Vagina (tissue), 2 donors: Measurements from ENCODE around the gene ATOH7.

ENCODE experiments used
- CTCF ChIP-seq, 3 experiments: fragments of 450-650 bp in 2 of 3; fragments of 200-600 bp in 1 of 3; sonication (generic) in 1 of 3; IDR thresholded peaks; one replicate each; pipeline ENCODE4 v1.5.1; 2017 to 2019; ENCODE audit warnings: antibody characterized with exemption in 3 of 3, mild to moderate bottlenecking in 2 of 3, moderate library complexity in 2 of 3
- POLR2A ChIP-seq, 2 donors: fragments of 450-650 bp; IDR thresholded peaks; one replicate each; pipeline ENCODE4 v1.6.1; 2017; ENCODE audit warnings: antibody characterized with exemption in 2 of 2, mild to moderate bottlenecking in 2 of 2, moderate library complexity in 2 of 2

GRCh38 chr10:68184546-68184945 lies 47.4 kb downstream of the ATOH7 start:
- TF ChIP-seq CTCF (IDR thresholded peaks at IDR 0.05) (no peak), POLR2A (IDR thresholded peaks at IDR 0.05) (no peak)
